ENCODE measurements around the gene NPHP4. TPM values are rescaled to one million over a fixed set of nuclear protein-coding genes. Genes with fewer than 3 reads are reported as not detected.

The NPHP4 gene
- total and polyA plus RNA-seq, 2 donors (not counting 3 experiments of a cell fraction or from before 2014, with no cell fraction given) = 4.4 to 11.7 TPM

- H3K4me3 ChIP-seq (replicated peaks in 1 of 3; ENCODE audit: insufficient read depth in 1 of 3, low read depth in 1 of 3, low read length in 3 of 3) = no peak overlapping the region
- no peaks in the 10 kb centered on the region for H3K4me1 ChIP-seq (ENCODE audit: control insufficient read depth, extremely low read depth, insufficient read depth, low read length)
- dilution Hi-C loops (cut with MboI; ENCODE audit: extremely low pct_ligation_motif_present, low sequenced_read_pairs) (no loop called here), intact Hi-C loops (cut with micrococcal nuclease) (no loop called here)
- H3K9me3 ChIP-seq (replicated peaks; ENCODE audit: control insufficient read depth, insufficient read depth, low read length) = no peaks in the 10 kb centered on the region
- no peaks in the 10 kb centered on the region for H3K36me3 ChIP-seq (ENCODE audit: control insufficient read depth in 2 of 2, extremely low read depth in 1 of 2, insufficient read depth in 2 of 2, low read length in 2 of 2)
- FAIRE-seq = no peak
- TF ChIP-seq EZH2 (IDR thresholded peaks at IDR 0.05; ENCODE audit: borderline replicate concordance, low read depth, low read length, severe bottlenecking) = no peak
- TF ChIP-seq GATA2 (IDR thresholded peaks at IDR 0.05; ENCODE audit: insufficient read depth, insufficient read length, low read depth, low read length) = no peak
- TF ChIP-seq JUN (IDR thresholded peaks at IDR 0.05; ENCODE audit: borderline replicate concordance, insufficient read depth, insufficient read length, low read depth) = no peak
- no peak for TF ChIP-seq FOS (IDR thresholded peaks at IDR 0.05; ENCODE audit: borderline replicate concordance, insufficient read depth, low read length)
- TF ChIP-seq CTCF (IDR thresholded peaks at IDR 0.05; ENCODE audit: extremely low read depth in 1 of 2, insufficient read depth in 1 of 2, low read depth in 1 of 2, low read length in 2 of 2) = no peak
- no peak for TF ChIP-seq MYC (IDR thresholded peaks at IDR 0.05; ENCODE audit: low read depth, low read length)
- no peak for TF ChIP-seq MAX (IDR thresholded peaks at IDR 0.05; ENCODE audit: insufficient read depth, insufficient read length)
- no peak for TF ChIP-seq POLR2AphosphoS5 (IDR thresholded peaks at IDR 0.05; ENCODE audit: insufficient read depth, low read depth, low read length)
- no peak for TF ChIP-seq POLR2A (IDR thresholded peaks at IDR 0.05; ENCODE audit: low read depth, low read length)
- BruUV-seq (replicated peaks) = no TSS peak
- no peak overlapping the region for H2AFZ ChIP-seq (ENCODE audit: low read depth, low read length)
- no peak overlapping the region for H3K27ac ChIP-seq (ENCODE audit: insufficient read depth, low read depth, low read length)
- ChIA-PET POLR2A (no interaction called here), CTCF (no interaction called here)
- H3K79me2 ChIP-seq (ENCODE audit: control insufficient read depth, insufficient read depth, low read length) = no peaks in the 10 kb centered on the region
- H3K9me1 ChIP-seq (replicated peaks; ENCODE audit: control insufficient read depth, extremely low read depth, insufficient read depth, low read length) = no peaks in the 10 kb centered on the region
- no peaks in the 10 kb centered on the region for H4K20me1 ChIP-seq (replicated peaks; ENCODE audit: control insufficient read depth, extremely low read depth, insufficient read depth, low read length)
- H3K9ac ChIP-seq (replicated peaks; ENCODE audit: extremely low read depth, insufficient read depth, low read length) = no peak overlapping the region
- H3K27me3 ChIP-seq (ENCODE audit: control insufficient read depth in 2 of 2, insufficient read depth in 2 of 2, low read length in 2 of 2) = no peaks in the 10 kb centered on the region
- H3K4me2 ChIP-seq (ENCODE audit: insufficient read depth, low read length) = no peak overlapping the region
- no peak for DNase-seq (ENCODE audit: low read depth, low spot score)
Measured at GRCh38 chr1:5888606-5889211, 103.5 kb downstream of the NPHP4 start.

All from endothelial cell of umbilical vein (primary cell).